WTC11 (cell line): ENCODE data around the gene TMEM89. TPM values are rescaled to one million over a fixed set of nuclear protein-coding genes. Genes with fewer than 3 reads are reported as not detected.

ENCODE experiments used
- ATAC-seq: fragments of 200-7000 bp; cut with Tn5 transposase; 2 replicates; pipeline ENCODE4 v1.10.0; 2021; ENCODE audit warnings: mild to moderate bottlenecking, moderate library complexity
- CTCF ChIA-PET: fragments of 300-600 bp; sonication (Branson Sonifier 250); formaldehyde crosslinking; loops from one replicate; lab custom pipeline; 2021; ENCODE audit warnings: antibody characterized with exemption; lab: Charles Lee
- POLR2A ChIA-PET: fragments of 350-600 bp; sonication (Branson Sonifier 250); formaldehyde crosslinking; loops from one replicate; lab custom pipeline; 2021; ENCODE audit warnings: antibody characterized with exemption; lab: Charles Lee
- DNase-seq: peaks from one replicate; pipeline ENCODE4 v3.0.0; 2021; ENCODE audit warnings: low spot score
- H3K27ac Mint-ChIP-seq: 2 replicates; pipeline ENCODE4 v1.8.0; 2021; ENCODE audit warnings: mixed read lengths
- H3K27me3 Mint-ChIP-seq: 2 replicates; pipeline ENCODE4 v1.8.0; 2021; ENCODE audit warnings: low read depth, mild to moderate bottlenecking, moderate library complexity, mixed read lengths
- H3K36me3 Mint-ChIP-seq: 2 replicates; pipeline ENCODE4 v1.8.0; 2021; ENCODE audit warnings: mixed read lengths
- H3K4me1 Mint-ChIP-seq: 2 replicates; pipeline ENCODE4 v1.8.0; 2022; ENCODE audit warnings: mixed read lengths
- H3K4me3 Mint-ChIP-seq: 2 replicates; pipeline ENCODE4 v1.8.0; 2021; ENCODE audit warnings: mild to moderate bottlenecking, moderate library complexity, mixed read lengths
- H3K9me3 Mint-ChIP-seq: 2 replicates; pipeline ENCODE4 v1.8.0; 2021; ENCODE audit warnings: mixed read lengths
- ATF6 ChIP-seq: sonication (generic); formaldehyde crosslinking; IDR thresholded peaks from 2 replicates; pipeline ENCODE4 v1.8.1; 2023; ENCODE audit warnings: mild to moderate bottlenecking, missing genetic modification reagents
- CREB1 ChIP-seq: sonication (generic); formaldehyde crosslinking; IDR thresholded peaks from 2 replicates; pipeline ENCODE4 v1.8.0; 2023; ENCODE audit warnings: mild to moderate bottlenecking, missing genetic modification reagents
- ELF4 ChIP-seq: sonication (generic); formaldehyde crosslinking; IDR thresholded peaks from 2 replicates; pipeline ENCODE4 v1.8.1; 2022; ENCODE audit warnings: low read depth, mild to moderate bottlenecking, moderate library complexity, missing genetic modification reagents
- GABPB1 ChIP-seq: sonication (generic); formaldehyde crosslinking; IDR thresholded peaks from 2 replicates; pipeline ENCODE4 v1.8.1; 2023; ENCODE audit warnings: mild to moderate bottlenecking, missing genetic modification reagents
- GRHL2 ChIP-seq: fragments of 250-450 bp; sonication (Bioruptor Pico); IDR thresholded peaks from 2 replicates; pipeline ENCODE4 v1.8.0; 2022; ENCODE audit warnings: mild to moderate bottlenecking, moderate library complexity; ENCODE audit not compliant: insufficient replicate concordance, severe bottlenecking
- HMGA2 ChIP-seq: fragments of 250-450 bp; sonication (Bioruptor Pico); IDR thresholded peaks from 2 replicates; pipeline ENCODE4 v1.4.0; 2021; ENCODE audit warnings: mild to moderate bottlenecking, moderate library complexity
- JUN ChIP-seq: sonication (generic); formaldehyde crosslinking; IDR thresholded peaks from 2 replicates; pipeline ENCODE4 v1.8.0; 2023; ENCODE audit warnings: mild to moderate bottlenecking, missing genetic modification reagents
- NFATC4 ChIP-seq: fragments of 250-450 bp; sonication (Bioruptor Pico); IDR thresholded peaks from 2 replicates; pipeline ENCODE4 v1.9.0; 2021; ENCODE audit warnings: mild to moderate bottlenecking
- NFYB ChIP-seq: sonication (generic); formaldehyde crosslinking; conservative IDR thresholded peaks from 2 replicates; pipeline ENCODE4 v1.8.0; 2022; ENCODE audit warnings: low read depth, missing genetic modification reagents
- NR1H2 ChIP-seq: sonication (generic); formaldehyde crosslinking; IDR thresholded peaks from 2 replicates; pipeline ENCODE4 v1.9.0; 2021; ENCODE audit warnings: mild to moderate bottlenecking, moderate library complexity, missing genetic modification reagents
- NR3C1 ChIP-seq: sonication (generic); formaldehyde crosslinking; conservative IDR thresholded peaks from 2 replicates; pipeline ENCODE4 v1.8.1; 2023; ENCODE audit warnings: low read depth, mild to moderate bottlenecking, missing genetic modification reagents
- OVOL2 ChIP-seq: fragments of 250-450 bp; sonication (Bioruptor Pico); IDR thresholded peaks from 2 replicates; pipeline ENCODE4 v1.9.0; 2021; ENCODE audit warnings: mild to moderate bottlenecking, borderline replicate concordance
- PRRX2 ChIP-seq: fragments of 250-450 bp; sonication (Bioruptor Pico); IDR thresholded peaks from 2 replicates; pipeline ENCODE4 v1.8.0; 2021; ENCODE audit warnings: mild to moderate bottlenecking
- RORB ChIP-seq: fragments of 250-450 bp; sonication (Bioruptor Pico); IDR thresholded peaks from 2 replicates; pipeline ENCODE4 v1.9.0; 2021; ENCODE audit warnings: mild to moderate bottlenecking
- SP1 ChIP-seq: sonication (generic); formaldehyde crosslinking; conservative IDR thresholded peaks from 2 replicates; pipeline ENCODE4 v1.8.1; 2022; ENCODE audit warnings: missing genetic modification reagents
- TEAD1 ChIP-seq: sonication (generic); formaldehyde crosslinking; IDR thresholded peaks from 2 replicates; pipeline ENCODE4 v1.8.0; 2022; ENCODE audit warnings: mild to moderate bottlenecking, missing genetic modification reagents
- ZNF219 ChIP-seq: sonication (generic); formaldehyde crosslinking; IDR thresholded peaks from 2 replicates; pipeline ENCODE4 v1.8.0; 2023; ENCODE audit warnings: missing genetic modification reagents, mild to moderate bottlenecking, borderline replicate concordance
- ZNF532 ChIP-seq: fragments of 250-450 bp; sonication (Bioruptor Pico); IDR thresholded peaks from 2 replicates; pipeline ENCODE4 v1.9.0; 2021; ENCODE audit warnings: mild to moderate bottlenecking, borderline replicate concordance
- total RNA-seq: library from RNA; stranded (reverse); gene quantifications from 3 replicates; pipeline ENCODE4 v1.2.3, GENCODE V29; 2021
- TF ChIP-seq, protein P1 (sequence below): sonication (generic); formaldehyde crosslinking; IDR thresholded peaks from 2 replicates; pipeline ENCODE4 v1.8.1; 2022; ENCODE audit warnings: missing genetic modification reagents, borderline replicate concordance
- TF ChIP-seq, protein P2 (sequence below): fragments of 250-450 bp; sonication (Bioruptor Pico); IDR thresholded peaks from 2 replicates; pipeline ENCODE4 v1.9.0; 2021; ENCODE audit warnings: mild to moderate bottlenecking
- TF ChIP-seq, protein P3 (sequence below): sonication (generic); formaldehyde crosslinking; IDR thresholded peaks from 2 replicates; pipeline ENCODE4 v1.8.0; 2022; ENCODE audit warnings: mild to moderate bottlenecking, missing genetic modification reagents
- TF ChIP-seq, protein P4 (sequence below): sonication (generic); formaldehyde crosslinking; IDR thresholded peaks from 2 replicates; pipeline ENCODE4 v1.8.1; 2023; ENCODE audit warnings: mild to moderate bottlenecking, missing genetic modification reagents, moderate library complexity

TMEM89 gene
- total RNA-seq, 1 experiment from 2014 or later, result 0.66 TPM

DNA sequence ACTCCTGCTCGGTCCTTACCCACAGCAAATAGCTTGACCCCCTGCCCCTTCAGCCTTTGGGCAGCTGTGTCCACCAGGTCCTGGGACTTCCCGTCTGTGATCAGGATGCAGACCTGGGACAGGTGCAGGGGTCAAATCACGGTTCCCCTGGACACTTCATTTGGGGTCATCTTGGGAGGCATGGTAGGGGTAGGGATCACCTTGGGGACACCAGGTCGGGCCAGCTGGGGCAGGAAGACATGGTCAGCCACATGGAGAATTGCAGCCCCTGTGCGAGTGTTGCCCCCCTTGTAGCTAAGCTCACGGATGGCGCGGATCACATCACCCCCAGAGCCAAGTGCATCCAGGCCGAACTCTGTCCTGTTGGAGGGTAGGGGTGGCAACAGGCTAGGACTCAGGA lies 28.2 kb downstream of the TMEM89 start (continued):
- TF ChIP-seq CREB1 (CRISPR knock-in tag) (no peak), NFYB (CRISPR knock-in tag) (no peak), NR1H2 (CRISPR knock-in tag) (no peak), JUN (CRISPR knock-in tag) (no peak), ZNF219 (CRISPR knock-in tag) (no peak), GABPB1 (no peak)

GRCh38 chr3:48592519-48593087 lies 29.0 kb downstream of the TMEM89 start:
- no peak for ATAC-seq
- Mint-ChIP-seq H3K27ac (no peak overlapping the region), H3K36me3 (peaks cover 4% of the 10 kb centered on the region; the same call in 1 of the 2 replicates), H3K27me3 (no peaks in the 10 kb centered on the region; the same call in 1 of the 2 replicates), H3K4me3 (no peak overlapping the region)
- no peak for DNase-seq
- TF ChIP-seq GRHL2 (no peak), PRRX2 (CRISPR knock-in tag) (no peak), NR3C1 (CRISPR knock-in tag) (no peak), TEAD1 (no peak), JUN (CRISPR knock-in tag) (no peak), ELF4 (CRISPR knock-in tag) (no peak), SP1 (CRISPR knock-in tag) (no peak), RORB (CRISPR knock-in tag) (no peak), OVOL2 (no peak), NFATC4 (CRISPR knock-in tag) (no peak), HMGA2 (CRISPR knock-in tag) (no peak), ATF6 (CRISPR knock-in tag) (no peak)
- TF ChIP-seq, protein P1, sequence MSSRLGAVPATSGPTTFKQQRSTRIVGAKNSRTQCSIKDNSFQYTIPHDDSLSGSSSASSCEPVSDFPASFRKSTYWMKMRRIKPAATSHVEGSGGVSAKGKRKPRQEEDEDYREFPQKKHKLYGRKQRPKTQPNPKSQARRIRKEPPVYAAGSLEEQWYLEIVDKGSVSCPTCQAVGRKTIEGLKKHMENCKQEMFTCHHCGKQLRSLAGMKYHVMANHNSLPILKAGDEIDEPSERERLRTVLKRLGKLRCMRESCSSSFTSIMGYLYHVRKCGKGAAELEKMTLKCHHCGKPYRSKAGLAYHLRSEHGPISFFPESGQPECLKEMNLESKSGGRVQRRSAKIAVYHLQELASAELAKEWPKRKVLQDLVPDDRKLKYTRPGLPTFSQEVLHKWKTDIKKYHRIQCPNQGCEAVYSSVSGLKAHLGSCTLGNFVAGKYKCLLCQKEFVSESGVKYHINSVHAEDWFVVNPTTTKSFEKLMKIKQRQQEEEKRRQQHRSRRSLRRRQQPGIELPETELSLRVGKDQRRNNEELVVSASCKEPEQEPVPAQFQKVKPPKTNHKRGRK, result no peak
- TF ChIP-seq, all 79 proteins: peak for 0
- Mint-ChIP-seq H3K9me3 (no peaks in the 10 kb centered on the region), H3K4me1 (peaks cover 23% of the 10 kb centered on the region)
- ChIA-PET POLR2A (no interaction called here), CTCF (interaction anchor here (1.5 kb wide), 1 partner anchor 157 kb away, joined by 3 read pairs; no protein-coding TSS in a partner anchor)

- POLR2A ChIA-PET, result no interaction called here
- no peak for TF ChIP-seq ZNF532 (CRISPR knock-in tag)
- TF ChIP-seq, protein P2, sequence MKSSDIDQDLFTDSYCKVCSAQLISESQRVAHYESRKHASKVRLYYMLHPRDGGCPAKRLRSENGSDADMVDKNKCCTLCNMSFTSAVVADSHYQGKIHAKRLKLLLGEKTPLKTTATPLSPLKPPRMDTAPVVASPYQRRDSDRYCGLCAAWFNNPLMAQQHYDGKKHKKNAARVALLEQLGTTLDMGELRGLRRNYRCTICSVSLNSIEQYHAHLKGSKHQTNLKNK (CRISPR knock-in tag), result no peak
- TF ChIP-seq, protein P3, sequence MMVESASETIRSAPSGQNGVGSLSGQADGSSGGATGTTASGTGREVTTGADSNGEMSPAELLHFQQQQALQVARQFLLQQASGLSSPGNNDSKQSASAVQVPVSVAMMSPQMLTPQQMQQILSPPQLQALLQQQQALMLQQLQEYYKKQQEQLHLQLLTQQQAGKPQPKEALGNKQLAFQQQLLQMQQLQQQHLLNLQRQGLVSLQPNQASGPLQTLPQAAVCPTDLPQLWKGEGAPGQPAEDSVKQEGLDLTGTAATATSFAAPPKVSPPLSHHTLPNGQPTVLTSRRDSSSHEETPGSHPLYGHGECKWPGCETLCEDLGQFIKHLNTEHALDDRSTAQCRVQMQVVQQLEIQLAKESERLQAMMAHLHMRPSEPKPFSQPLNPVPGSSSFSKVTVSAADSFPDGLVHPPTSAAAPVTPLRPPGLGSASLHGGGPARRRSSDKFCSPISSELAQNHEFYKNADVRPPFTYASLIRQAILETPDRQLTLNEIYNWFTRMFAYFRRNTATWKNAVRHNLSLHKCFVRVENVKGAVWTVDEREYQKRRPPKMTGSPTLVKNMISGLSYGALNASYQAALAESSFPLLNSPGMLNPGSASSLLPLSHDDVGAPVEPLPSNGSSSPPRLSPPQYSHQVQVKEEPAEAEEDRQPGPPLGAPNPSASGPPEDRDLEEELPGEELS (CRISPR knock-in tag), result no peak
- no peak for TF ChIP-seq TEAD1
- TF ChIP-seq, protein P4, sequence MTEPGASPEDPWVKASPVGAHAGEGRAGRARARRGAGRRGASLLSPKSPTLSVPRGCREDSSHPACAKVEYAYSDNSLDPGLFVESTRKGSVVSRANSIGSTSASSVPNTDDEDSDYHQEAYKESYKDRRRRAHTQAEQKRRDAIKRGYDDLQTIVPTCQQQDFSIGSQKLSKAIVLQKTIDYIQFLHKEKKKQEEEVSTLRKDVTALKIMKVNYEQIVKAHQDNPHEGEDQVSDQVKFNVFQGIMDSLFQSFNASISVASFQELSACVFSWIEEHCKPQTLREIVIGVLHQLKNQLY, result no peak
Observed at GRCh38 chr3:48591886-48592518, 29.6 kb downstream of the TMEM89 start.

More at GRCh38 chr3:48591886-48592518, 29.6 kb downstream of the TMEM89 start:
- Mint-ChIP-seq H3K27ac (no peak overlapping the region), H3K9me3 (no peaks in the 10 kb centered on the region), H3K27me3 (no peaks in the 10 kb centered on the region; the same call in 1 of the 2 replicates), H3K4me1 (peaks cover 23% of the 10 kb centered on the region), H3K4me3 (no peak overlapping the region), H3K36me3 (no peaks in the 10 kb centered on the region)
- DNase-seq, result no peak
- ATAC-seq, result no peak
- CTCF ChIA-PET, result interaction anchor here (1.5 kb wide), 1 partner anchor 156 kb away, joined by 3 read pairs; no protein-coding TSS in a partner anchor
